Measurements from ENCODE around the gene FOXO1. TPM values are rescaled to one million over a fixed set of nuclear protein-coding genes. Genes with fewer than 3 reads are reported as not detected.

FOXO1 gene
- total RNA-seq, 1 donor from 2014 or later = 50.4 TPM

- TF ChIP-seq, protein P1, sequence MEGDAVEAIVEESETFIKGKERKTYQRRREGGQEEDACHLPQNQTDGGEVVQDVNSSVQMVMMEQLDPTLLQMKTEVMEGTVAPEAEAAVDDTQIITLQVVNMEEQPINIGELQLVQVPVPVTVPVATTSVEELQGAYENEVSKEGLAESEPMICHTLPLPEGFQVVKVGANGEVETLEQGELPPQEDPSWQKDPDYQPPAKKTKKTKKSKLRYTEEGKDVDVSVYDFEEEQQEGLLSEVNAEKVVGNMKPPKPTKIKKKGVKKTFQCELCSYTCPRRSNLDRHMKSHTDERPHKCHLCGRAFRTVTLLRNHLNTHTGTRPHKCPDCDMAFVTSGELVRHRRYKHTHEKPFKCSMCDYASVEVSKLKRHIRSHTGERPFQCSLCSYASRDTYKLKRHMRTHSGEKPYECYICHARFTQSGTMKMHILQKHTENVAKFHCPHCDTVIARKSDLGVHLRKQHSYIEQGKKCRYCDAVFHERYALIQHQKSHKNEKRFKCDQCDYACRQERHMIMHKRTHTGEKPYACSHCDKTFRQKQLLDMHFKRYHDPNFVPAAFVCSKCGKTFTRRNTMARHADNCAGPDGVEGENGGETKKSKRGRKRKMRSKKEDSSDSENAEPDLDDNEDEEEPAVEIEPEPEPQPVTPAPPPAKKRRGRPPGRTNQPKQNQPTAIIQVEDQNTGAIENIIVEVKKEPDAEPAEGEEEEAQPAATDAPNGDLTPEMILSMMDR (IDR thresholded peaks at IDR 0.05) = no peak
- intact Hi-C loops (cut with micrococcal nuclease) = no loop called here
- Mint-ChIP-seq H3K27me3 (no peaks in the 10 kb centered on the region), H3K4me1 (peaks cover 6% of the 10 kb centered on the region), H3K36me3 (ENCODE audit: low read depth) (no peaks in the 10 kb centered on the region), H3K27ac (no peak overlapping the region), H3K4me3 (no peak overlapping the region), H3K9me3 (no peaks in the 10 kb centered on the region)
- no peak for DNase-seq
- ATAC-seq (ENCODE audit: low read depth) = no peak
- POLR2A ChIA-PET = interaction anchor here (0.6 to 0.7 kb wide), 3 partner anchors 9 to 86 kb away, joined by 3 to 4 read pairs (median 4); no protein-coding TSS in a partner anchor
- CTCF ChIA-PET = no interaction called here
Measured at GRCh38 chr13:40508767-40509342, 157.6 kb downstream of the FOXO1 start.

- TF ChIP-seq, protein P1 (IDR thresholded peaks at IDR 0.05) = no peak
- H3K4me1 Mint-ChIP-seq = peaks cover 4% of the 10 kb centered on the region
- ChIA-PET POLR2A (interaction anchor here (0.7 kb wide), 2 partner anchors 23 to 87 kb away, joined by 3 to 4 read pairs; no protein-coding TSS in a partner anchor), CTCF (no interaction called here)
- no peak overlapping the region for H3K27ac Mint-ChIP-seq
- no peaks in the 10 kb centered on the region for H3K9me3 Mint-ChIP-seq
- H3K36me3 Mint-ChIP-seq (ENCODE audit: low read depth) = no peaks in the 10 kb centered on the region
- ATAC-seq (ENCODE audit: low read depth) = no peak
- no peaks in the 10 kb centered on the region for H3K27me3 Mint-ChIP-seq
- H3K4me3 Mint-ChIP-seq = no peak overlapping the region
- no peak for DNase-seq
- intact Hi-C loops (cut with micrococcal nuclease) = no loop called here
Measured at GRCh38 chr13:40508127-40508526, 158.3 kb downstream of the FOXO1 start.

GRCh38 chr13:40506592-40507446, 159.6 kb downstream of the FOXO1 start:
- Mint-ChIP-seq H3K4me3 (no peak overlapping the region), H3K4me1 (no peaks in the 10 kb centered on the region), H3K9me3 (no peaks in the 10 kb centered on the region), H3K27ac (no peak overlapping the region), H3K36me3 (ENCODE audit: low read depth) (no peaks in the 10 kb centered on the region), H3K27me3 (no peaks in the 10 kb centered on the region)
- no peak for ATAC-seq (ENCODE audit: low read depth)
- intact Hi-C loops (cut with micrococcal nuclease) = loop anchor here (2.0 kb wide), 1 partner anchor 16 kb away; no protein-coding TSS in a partner anchor
- DNase-seq = no peak
- POLR2A ChIA-PET = no interaction called here
- CTCF ChIA-PET = no interaction called here
- TF ChIP-seq, protein P1 (IDR thresholded peaks at IDR 0.05) = no peak

Other genes with a start within 250 kb of the FOXO1 start
- 29.4 and 30.5 TPM in 2 replicates for gene MRPS31, start 104.5 kb upstream of the FOXO1 start, total RNA-seq
- 4.6 and 4.9 TPM in 2 replicates for gene SLC25A15, start 123.0 kb upstream of the FOXO1 start, total RNA-seq